GM19452 (cell line): ENCODE results near the gene OBP2B.

ENCODE experiments used
- ATAC-seq: cut with Tn5 transposase; IDR thresholded peaks from one replicate; pipeline ENCODE4 v1.9.1; 2021; ENCODE audit not compliant: unreplicated experiment

The OBP2B gene

GRCh38 chr9:133169102-133169501, 39.9 kb downstream of the OBP2B start:
- ATAC-seq, result no peak

- no peak for ATAC-seq
Measured at GRCh38 chr9:133168432-133168831, 40.6 kb downstream of the OBP2B start.

- ATAC-seq, result no peak
Measured at GRCh38 chr9:133167769-133168168, 41.3 kb downstream of the OBP2B start.

GRCh38 chr9:133167096-133167730, 41.8 kb downstream of the OBP2B start:
- no peak for ATAC-seq

GRCh38 chr9:133166392-133166791, 42.7 kb downstream of the OBP2B start:
- no peak for ATAC-seq

GRCh38 chr9:133165452-133165730, 43.7 kb downstream of the OBP2B start:
- ATAC-seq, result no peak

GRCh38 chr9:133164191-133164590, 44.9 kb downstream of the OBP2B start:
- no peak for ATAC-seq

- no peak for ATAC-seq
Measured at GRCh38 chr9:133163504-133164172, 45.4 kb downstream of the OBP2B start, which contains the start of gene GBGT1. GBGT1 (minus strand) TSS chr9:133163914; CDS start chr9:133162412, 1,502 bp downstream.

- no peak for ATAC-seq
Measured at GRCh38 chr9:133162861-133163503, 46.1 kb downstream of the OBP2B start.

GRCh38 chr9:133161547-133161950, 47.5 kb downstream of the OBP2B start:
- no peak for ATAC-seq

GRCh38 chr9:133160742-133161546, 48.1 kb downstream of the OBP2B start:
- no peak for ATAC-seq

- ATAC-seq, result no peak
Measured at GRCh38 chr9:133158695-133159094, 50.4 kb downstream of the OBP2B start.
